Esophagus (tissue), 2 donors: ENCODE data around the gene SORL1-AS1.
A peak's percentile ranks its signal among the peaks of the same experiment; 100 is the strongest.

Experiments used
- H3K27ac ChIP-seq, 2 donors: one replicate each; pipeline ENCODE4 v1.5.1; 2013; ENCODE audit warnings: low read depth in 2 of 2, mild to moderate bottlenecking in 2 of 2, inconsistent platforms in 1 of 2, low read length in 1 of 2, moderate library complexity in 1 of 2
- H3K27me3 ChIP-seq, 2 donors: one replicate each; pipeline ENCODE4 v1.6.1; 2013; ENCODE audit warnings: low read length in 2 of 2, control low read depth in 1 of 2, mild to moderate bottlenecking in 1 of 2; ENCODE audit not compliant: insufficient read depth in 2 of 2, control insufficient read depth in 1 of 2
- H3K36me3 ChIP-seq, 2 donors: one replicate each; pipeline ENCODE4 v1.6.1; 2013; ENCODE audit warnings: low read length in 1 of 2; ENCODE audit not compliant: control insufficient read depth in 2 of 2, insufficient read depth in 2 of 2
- H3K4me1 ChIP-seq, 2 donors: one replicate each; pipeline ENCODE4 v1.6.1; 2013; ENCODE audit warnings: low read length in 1 of 2; ENCODE audit not compliant: control insufficient read depth in 2 of 2, insufficient read depth in 2 of 2
- H3K4me3 ChIP-seq, 2 donors: one replicate each; pipeline ENCODE4 v1.5.1; 2013; ENCODE audit warnings: low read length in 2 of 2, mild to moderate bottlenecking in 2 of 2, low read depth in 1 of 2, moderate library complexity in 1 of 2
- H3K9me3 ChIP-seq, 2 donors: one replicate each; pipeline ENCODE4 v1.6.1; 2013; ENCODE audit warnings: mild to moderate bottlenecking in 2 of 2, low read depth in 1 of 2, low read length in 1 of 2, moderate library complexity in 1 of 2; ENCODE audit not compliant: control insufficient read depth in 2 of 2, insufficient read depth in 1 of 2
- WGBS, 2 donors: extraction: QIAGEN DNeasy Blood & Tissue Kit; methylation state at CpG; one replicate each; pipeline ENCODE4 v1.1.7; 2013; 5-methylcytosine and 5-hydroxymethylcytosine counted together
- donor health status: healthy with polysubstance abuse.
- donor health status: Bipolar disorder and iron deficiency.

Gene SORL1-AS1

GRCh38 chr11:121456151-121456550 is 3.4 kb upstream of the SORL1-AS1 start:
- peaks cover 0 to 2% of the 10 kb centered on the region in 2 donors for H3K36me3 ChIP-seq
- no peak overlapping the region for H3K27ac ChIP-seq
- H3K27me3 ChIP-seq, result no peaks in the 10 kb centered on the region
- no peak overlapping the region for H3K4me3 ChIP-seq
- peaks cover 0 to 6% of the 10 kb centered on the region in 2 donors for H3K4me1 ChIP-seq
- no peaks in the 10 kb centered on the region for H3K9me3 ChIP-seq
- 80 to 89% methylated on average over 2 of the region's 2 CpGs for WGBS, 2 donors

- Histone ChIP-seq H3K9me3 (no peaks in the 10 kb centered on the region), H3K4me1 (peaks cover 0 to 6% of the 10 kb centered on the region in 2 donors), H3K27me3 (no peaks in the 10 kb centered on the region), H3K4me3 (no peak overlapping the region), H3K27ac (no peak overlapping the region), H3K36me3 (peaks cover 0 to 2% of the 10 kb centered on the region in 2 donors)
- 85 to 87% methylated on average over 3 of the region's 3 CpGs for WGBS, 2 donors
These were observed 2.3 kb upstream of the SORL1-AS1 start for GRCh38 chr11:121455115-121455514.

DNA sequence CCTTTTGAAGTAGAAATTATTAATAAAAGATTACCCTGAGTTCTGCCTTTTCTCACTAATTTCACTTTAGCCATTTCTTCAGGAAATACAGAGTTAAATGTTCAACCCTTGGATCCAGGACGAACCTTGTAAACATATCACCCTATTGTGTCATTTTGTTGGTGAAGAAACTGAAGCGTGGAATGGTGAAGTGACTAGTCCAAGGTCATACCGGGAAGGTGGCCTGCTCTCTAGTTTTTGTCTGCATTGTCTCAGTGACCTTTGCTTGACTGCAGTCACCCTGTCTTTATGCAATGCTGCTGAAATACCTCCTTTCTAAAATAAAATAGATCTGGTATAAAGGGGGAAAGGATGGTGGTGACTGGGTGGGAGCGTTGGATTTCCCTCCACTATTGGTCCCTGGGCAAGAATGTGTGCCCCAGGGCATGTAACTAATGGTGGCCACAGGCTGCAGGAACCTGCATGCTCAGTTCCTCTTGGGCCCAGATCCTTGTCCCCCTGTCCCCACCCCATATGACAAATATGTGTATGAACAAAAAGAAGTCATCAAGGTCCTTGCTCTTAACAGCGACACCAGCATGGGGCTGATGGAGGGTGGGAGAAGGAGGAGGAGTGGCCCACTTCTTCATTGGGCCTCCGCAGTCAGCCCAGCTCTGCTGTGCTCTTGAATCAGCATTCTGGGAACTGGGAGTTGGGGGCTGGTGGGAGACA is 977 bp upstream of the SORL1-AS1 start:
- Histone ChIP-seq H3K27ac (no peak overlapping the region), H3K9me3 (no peaks in the 10 kb centered on the region), H3K4me1 (peaks cover 0 to 6% of the 10 kb centered on the region in 2 donors), H3K4me3 (no peak overlapping the region), H3K36me3 (no peaks in the 10 kb centered on the region), H3K27me3 (no peaks in the 10 kb centered on the region)
- WGBS, 2 donors, result 68 to 76% methylated on average over 6 of the region's 6 CpGs

DNA sequence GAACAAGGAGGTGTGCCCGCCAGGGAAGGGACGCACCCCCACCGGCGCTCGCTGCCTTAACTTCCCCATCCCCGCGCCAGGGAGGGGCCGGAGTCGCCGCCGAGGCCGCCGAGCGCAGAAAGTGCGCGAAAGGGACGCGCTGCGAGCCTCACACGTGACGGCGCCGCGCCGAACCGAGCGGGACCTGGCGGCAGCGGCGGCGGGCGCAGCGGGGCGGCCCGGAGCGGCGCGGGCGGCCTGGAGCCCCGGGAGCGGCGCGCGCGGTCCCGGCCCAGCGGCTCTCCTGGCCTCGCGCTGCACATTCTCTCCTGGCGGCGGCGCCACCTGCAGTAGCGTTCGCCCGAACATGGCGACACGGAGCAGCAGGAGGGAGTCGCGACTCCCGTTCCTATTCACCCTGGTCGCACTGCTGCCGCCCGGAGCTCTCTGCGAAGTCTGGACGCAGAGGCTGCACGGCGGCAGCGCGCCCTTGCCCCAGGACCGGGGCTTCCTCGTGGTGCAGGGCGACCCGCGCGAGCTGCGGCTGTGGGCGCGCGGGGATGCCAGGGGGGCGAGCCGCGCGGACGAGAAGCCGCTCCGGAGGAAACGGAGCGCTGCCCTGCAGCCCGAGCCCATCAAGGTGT is 670 bp downstream of the SORL1-AS1 start, which contains the start of gene SORL1:
SORL1 (plus strand) TSS at position 329 of the 623 bp plus-strand sequence; CDS start at position 347, 18 bp downstream.
- no peaks in the 10 kb centered on the region for H3K27me3 ChIP-seq
- no peaks in the 10 kb centered on the region for H3K36me3 ChIP-seq
- no peaks in the 10 kb centered on the region for H3K9me3 ChIP-seq
- peak within 1 kb of the TSS; percentile 86 to 91 for H3K4me3 ChIP-seq
- peak within 1 kb of the TSS; percentile 59 to 71 for H3K27ac ChIP-seq
- H3K4me1 ChIP-seq, result peaks cover 0 to 6% of the 10 kb centered on the region in 2 donors
- WGBS, 2 donors, result 0 to 1% methylated on average over 76 to 89 of the region's 89 CpGs

- peaks cover 0 to 8% of the 10 kb centered on the region in 2 donors for H3K4me1 ChIP-seq
- 20 to 21% methylated on average over 22 of the region's 22 CpGs for WGBS, 2 donors
- H3K36me3 ChIP-seq, result no peaks in the 10 kb centered on the region
- H3K9me3 ChIP-seq, result no peaks in the 10 kb centered on the region
- peak overlapping the region; percentile 86 to 91 for H3K4me3 ChIP-seq
- H3K27ac ChIP-seq, result peak overlapping the region; percentile 59 to 71
- no peaks in the 10 kb centered on the region for H3K27me3 ChIP-seq
These were observed 1.4 kb downstream of the SORL1-AS1 start for GRCh38 chr11:121451178-121451985.

GRCh38 chr11:121450401-121450800 is 2.4 kb downstream of the SORL1-AS1 start:
- 72 to 82% methylated on average over 1 of the region's 1 CpG for WGBS, 2 donors
- peak overlapping the region in 1 of 2 donors; percentile 35 for H3K27ac ChIP-seq

DNA sequence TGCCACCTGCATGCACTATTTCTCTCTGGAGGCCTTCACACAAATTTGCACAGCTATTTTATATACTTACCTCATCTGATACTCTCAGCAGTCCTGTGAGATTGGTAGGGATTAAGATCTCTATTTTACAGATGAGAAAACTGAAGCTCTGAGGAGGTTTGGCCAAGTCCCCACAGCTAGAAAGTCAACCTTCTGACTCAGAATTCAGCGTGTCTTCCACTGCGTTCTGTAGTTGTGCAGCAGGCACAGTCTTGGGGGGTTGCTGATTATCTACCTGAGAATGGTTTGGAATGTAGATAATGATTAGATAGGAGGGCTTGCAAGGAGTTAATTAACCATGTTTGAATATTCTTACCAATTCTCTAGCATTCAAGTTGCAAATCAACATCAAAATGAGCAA is 3.1 kb downstream of the SORL1-AS1 start:
- no peaks in the 10 kb centered on the region for H3K27me3 ChIP-seq
- H3K4me1 ChIP-seq, result peaks cover 0 to 12% of the 10 kb centered on the region in 2 donors
- H3K9me3 ChIP-seq, result no peaks in the 10 kb centered on the region
- 66 to 69% methylated on average over 2 of the region's 2 CpGs for WGBS, 2 donors
- H3K36me3 ChIP-seq, result no peaks in the 10 kb centered on the region
- no peak overlapping the region for H3K4me3 ChIP-seq
- peak overlapping the region in 1 of 2 donors; percentile 27 for H3K27ac ChIP-seq

More at GRCh38 chr11:121450401-121450800, 2.4 kb downstream of the SORL1-AS1 start:
- Histone ChIP-seq H3K36me3 (no peaks in the 10 kb centered on the region), H3K4me1 (peaks cover 0 to 9% of the 10 kb centered on the region in 2 donors), H3K4me3 (no peak overlapping the region), H3K9me3 (no peaks in the 10 kb centered on the region), H3K27me3 (no peaks in the 10 kb centered on the region)

DNA sequence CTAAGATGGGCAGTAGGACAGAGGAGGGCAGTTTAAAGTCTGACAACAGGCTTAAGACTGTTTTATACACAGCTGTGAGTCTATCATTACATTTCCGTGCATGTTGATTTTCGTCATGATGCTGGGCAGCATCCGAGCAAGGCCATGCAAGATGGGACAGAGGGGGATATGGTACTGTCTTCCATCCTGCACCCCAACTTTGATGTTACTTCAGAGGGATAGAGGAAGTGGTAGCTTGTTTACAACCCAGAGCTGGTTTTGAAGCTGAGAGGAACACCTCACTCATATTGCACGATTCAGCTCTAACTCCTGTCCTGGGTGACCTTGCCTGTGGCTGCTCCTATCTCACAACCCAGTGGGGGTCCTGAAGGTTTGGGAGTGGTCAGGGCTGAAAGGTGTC is 3.6 kb downstream of the SORL1-AS1 start:
- Histone ChIP-seq H3K9me3 (no peaks in the 10 kb centered on the region), H3K27ac (peak overlapping the region in 1 of 2 donors; percentile 58), H3K4me1 (peaks cover 0 to 11% of the 10 kb centered on the region in 2 donors), H3K27me3 (no peaks in the 10 kb centered on the region), H3K36me3 (no peaks in the 10 kb centered on the region), H3K4me3 (no peak overlapping the region)
- 78 to 83% methylated on average over 4 of the region's 4 CpGs for WGBS, 2 donors

DNA sequence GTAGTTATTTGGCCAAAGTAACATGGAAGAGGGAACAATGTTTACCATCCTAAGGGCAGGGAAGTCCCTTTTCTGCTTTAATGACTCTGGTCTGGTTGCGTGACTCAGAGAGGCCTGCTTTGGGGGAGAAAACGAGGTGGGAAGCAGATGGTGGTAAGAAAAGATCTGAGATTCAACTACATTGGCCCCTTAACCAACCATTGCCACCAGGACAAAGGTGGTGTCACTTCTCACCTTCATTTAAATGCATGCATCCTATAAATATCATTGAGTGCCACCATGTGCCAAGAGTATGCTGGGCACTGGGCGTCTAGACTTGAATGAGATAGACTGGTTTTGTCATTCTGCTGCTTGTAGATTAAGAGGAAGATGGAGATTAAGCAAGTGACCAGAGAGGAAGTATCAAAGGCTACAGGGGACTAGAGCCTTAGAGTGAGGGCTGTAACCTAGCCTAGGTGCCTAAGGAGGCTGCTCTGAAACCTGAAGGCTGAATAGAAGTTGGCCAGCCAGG is 4.3 kb downstream of the SORL1-AS1 start:
- peak overlapping the region in 1 of 2 donors; percentile 58 for H3K27ac ChIP-seq
- WGBS, 2 donors, result 59 to 68% methylated on average over 3 of the region's 3 CpGs

More for the DNA sequence above, 4.3 kb downstream of the SORL1-AS1 start:
- Histone ChIP-seq H3K27me3 (no peaks in the 10 kb centered on the region), H3K36me3 (no peaks in the 10 kb centered on the region), H3K9me3 (no peaks in the 10 kb centered on the region), H3K4me1 (peaks cover 0 to 11% of the 10 kb centered on the region in 2 donors), H3K4me3 (no peak overlapping the region)
